A673 (cell line): ENCODE data around the gene NPLOC4. TPM values are rescaled to one million over a fixed set of nuclear protein-coding genes. Genes with fewer than 3 reads are reported as not detected.

ENCODE experiments used
- BruUV-seq: library from RNA; stranded (reverse); fragments of 400-500 nt; replicated peaks from 2 replicates; lab custom pipeline; 2021; lab: Mats Ljungman, UMichigan
- CTCF ChIA-PET: fragments of 300-600 bp; sonication (Branson Sonifier 250); formaldehyde crosslinking; loops from one replicate; lab custom pipeline; 2022; ENCODE audit warnings: antibody characterized with exemption; lab: Charles Lee
- POLR2A ChIA-PET: fragments of 300-600 bp; sonication (Branson Sonifier 250); formaldehyde crosslinking; loops from one replicate; lab custom pipeline; 2022; ENCODE audit warnings: antibody characterized with exemption; ENCODE audit not compliant: low non-redundant PET; lab: Charles Lee
- DNase-seq: peaks from one replicate; pipeline ENCODE4 v3.0.0-alpha.2; 2015; ENCODE audit warnings: low spot score
- H3K27ac ChIP-seq: fragments of 200-600 bp; sonication (generic); 2 replicates; pipeline ENCODE4 v1.5.1; 2016; ENCODE audit warnings: mixed run types, low read depth, mild to moderate bottlenecking, mixed read lengths, antibody characterized with exemption, low read length; ENCODE audit not compliant: poor library complexity, severe bottlenecking
- H3K27me3 ChIP-seq: fragments of 200-600 bp; sonication (generic); replicated peaks from 2 replicates; pipeline ENCODE4 v1.6.1; 2017; ENCODE audit warnings: mixed run types, low read depth, mild to moderate bottlenecking, mixed read lengths, antibody characterized with exemption, low read length; ENCODE audit not compliant: insufficient read depth, poor library complexity
- H3K36me3 ChIP-seq: fragments of 200-600 bp; sonication (generic); 2 replicates; pipeline ENCODE4 v1.6.1; 2016; ENCODE audit warnings: mixed run types, mild to moderate bottlenecking, mixed read lengths, antibody characterized with exemption, low read length; ENCODE audit not compliant: insufficient read depth, poor library complexity, severe bottlenecking
- H3K4me1 ChIP-seq: fragments of 200-600 bp; sonication (generic); 2 replicates; pipeline ENCODE4 v1.6.1; 2017; ENCODE audit warnings: mixed run types, mild to moderate bottlenecking, mixed read lengths, antibody characterized with exemption, low read length; ENCODE audit not compliant: insufficient read depth, poor library complexity, severe bottlenecking
- H3K4me3 ChIP-seq: fragments of 200-600 bp; sonication (generic); 2 replicates; pipeline ENCODE4 v1.5.1; 2016; ENCODE audit warnings: low read depth, mixed run types, mild to moderate bottlenecking, mixed read lengths, low read length; ENCODE audit not compliant: poor library complexity, severe bottlenecking
- H3K9me3 ChIP-seq: fragments of 200-600 bp; sonication (generic); 2 replicates; pipeline ENCODE4 v1.6.1; 2016; ENCODE audit warnings: mixed run types, low read depth, mild to moderate bottlenecking, mixed read lengths, antibody characterized with exemption, low read length; ENCODE audit not compliant: poor library complexity, severe bottlenecking
- CTCF ChIP-seq: fragments of 300-800, 200-600 bp; sonication (generic); conservative IDR thresholded peaks from 2 replicates; pipeline ENCODE4 v1.5.1; 2017; ENCODE audit warnings: low read depth, mild to moderate bottlenecking, antibody characterized with exemption, low read length, moderate library complexity, mixed read lengths
- EZH2 ChIP-seq: fragments of 200-600 bp; sonication (generic); IDR thresholded peaks from 2 replicates; pipeline ENCODE4 v1.6.1; 2017; ENCODE audit warnings: borderline replicate concordance, low read depth, mild to moderate bottlenecking, mixed read lengths, antibody characterized with exemption, low read length; ENCODE audit not compliant: poor library complexity, severe bottlenecking
- intact Hi-C: fragments of 100-400 bp; cut with micrococcal nuclease; formaldehyde crosslinking; loops from one replicate; pipeline ENCODE4 v1.10.0; 2022; ENCODE audit not compliant: unreplicated experiment
- total RNA-seq: library from RNA; stranded (reverse); gene quantifications from 2 replicates; pipeline ENCODE4 v1.2.3, GENCODE V29; 2021

NPLOC4 gene
- total RNA-seq, 1 experiment from 2014 or later: 195 TPM

- ChIA-PET POLR2A (no interaction called here), CTCF (no interaction called here)
- TF ChIP-seq CTCF (no peak), EZH2 (no peak)
- Histone ChIP-seq H3K4me3 (no peak overlapping the region), H3K4me1 (no peaks in the 10 kb centered on the region), H3K27ac (no peak overlapping the region), H3K36me3 (no peaks in the 10 kb centered on the region), H3K9me3 (no peaks in the 10 kb centered on the region), H3K27me3 (peaks cover 12% of the 10 kb centered on the region)
- no peak for DNase-seq
- intact Hi-C loops: no loop called here
- no TSS peak for BruUV-seq
Measured at GRCh38 chr17:81524039-81524864, 112.7 kb downstream of the NPLOC4 start.

- Histone ChIP-seq H3K36me3 (no peaks in the 10 kb centered on the region), H3K9me3 (no peaks in the 10 kb centered on the region), H3K4me1 (no peaks in the 10 kb centered on the region), H3K4me3 (no peak overlapping the region), H3K27me3 (peaks cover 10% of the 10 kb centered on the region), H3K27ac (no peak overlapping the region)
- TF ChIP-seq EZH2 (no peak), CTCF (no peak)
- ChIA-PET CTCF (interaction anchor here (0.5 kb wide), 1 partner anchor 271 kb away, joined by 3 read pairs; no protein-coding TSS in a partner anchor), POLR2A (no interaction called here)
- intact Hi-C loops: no loop called here
- no peak for DNase-seq
- no TSS peak for BruUV-seq
Measured at GRCh38 chr17:81523402-81524038, 113.4 kb downstream of the NPLOC4 start.

GRCh38 chr17:81522491-81523401 is 114.2 kb downstream of the NPLOC4 start:
- BruUV-seq: no TSS peak
- CTCF ChIA-PET: interaction anchor here (0.5 kb wide), 2 partner anchors 45 to 270 kb away, joined by 3 read pairs; no protein-coding TSS in a partner anchor
- no peaks in the 10 kb centered on the region for H3K9me3 ChIP-seq
- H3K36me3 ChIP-seq: no peaks in the 10 kb centered on the region
- no peak overlapping the region for H3K27ac ChIP-seq
- TF ChIP-seq CTCF (0 out of 2 replicates have a peak, but pooled peaks have one; percentile 24), EZH2 (no peak)
- no peaks in the 10 kb centered on the region for H3K4me1 ChIP-seq
- no peak overlapping the region for H3K4me3 ChIP-seq
- DNase-seq: peak; percentile 53
- peaks cover 2% of the 10 kb centered on the region for H3K27me3 ChIP-seq
- intact Hi-C loops: no loop called here
- POLR2A ChIA-PET: no interaction called here
